Skeletal muscle tissue (tissue), 4 donors: ENCODE data around the gene MTHFD1L. TPM values are rescaled to one million over a fixed set of nuclear protein-coding genes. Genes with fewer than 3 reads are reported as not detected.

Experiments
- H3K27ac ChIP-seq: one replicate; pipeline ENCODE4 v1.7.0; 2013; ENCODE audit warnings: mild to moderate bottlenecking, low read depth, low read length, inconsistent platforms
- H3K27me3 ChIP-seq, 3 donors: one replicate each; pipeline ENCODE4 v1.7.0; 2013; ENCODE audit warnings: low read length in 3 of 3; ENCODE audit not compliant: control insufficient read depth in 3 of 3, insufficient read depth in 3 of 3
- H3K36me3 ChIP-seq, 3 donors: one replicate each; pipeline ENCODE4 v1.7.0; 2013; ENCODE audit warnings: low read length in 3 of 3; ENCODE audit not compliant: control insufficient read depth in 3 of 3, insufficient read depth in 3 of 3
- H3K4me1 ChIP-seq, 3 donors: one replicate each; pipeline ENCODE4 v1.7.0; 2013; ENCODE audit warnings: low read length in 3 of 3, mild to moderate bottlenecking in 3 of 3; ENCODE audit not compliant: control insufficient read depth in 3 of 3, insufficient read depth in 3 of 3
- H3K4me3 ChIP-seq, 3 donors: one replicate each; pipeline ENCODE4 v1.7.0; 2013; ENCODE audit warnings: low read length in 3 of 3
- H3K9ac ChIP-seq, 3 donors: one replicate each; pipeline ENCODE4 v1.7.0; 2013; ENCODE audit warnings: low read length in 3 of 3, mild to moderate bottlenecking in 3 of 3, moderate library complexity in 2 of 3, low read depth in 1 of 3
- H3K9me3 ChIP-seq, 3 donors: one replicate each; pipeline ENCODE4 v1.7.0; 2013; ENCODE audit warnings: low read length in 3 of 3; ENCODE audit not compliant: control insufficient read depth in 3 of 3
- total RNA-seq: library from RNA; depleted of rRNA; stranded (reverse); fragments of >200 nt; gene quantifications from one replicate; pipeline ENCODE4 v1.2.3, GENCODE V29; 2014
- donor health status: Osteomylitis.

MTHFD1L gene
- total RNA-seq, 1 donor from 2014 or later: 15.1 TPM

- no peaks in the 10 kb centered on the region for H3K27me3 ChIP-seq
- H3K9ac ChIP-seq: no peak overlapping the region
- H3K27ac ChIP-seq: no peak overlapping the region
- no peaks in the 10 kb centered on the region for H3K36me3 ChIP-seq
- no peaks in the 10 kb centered on the region for H3K9me3 ChIP-seq
- no peaks in the 10 kb centered on the region for H3K4me1 ChIP-seq
- no peak overlapping the region for H3K4me3 ChIP-seq
These were observed 228.2 kb downstream of the MTHFD1L start for GRCh38 chr6:151093706-151094105.

- Histone ChIP-seq H3K4me1 (no peaks in the 10 kb centered on the region), H3K27ac (no peak overlapping the region), H3K36me3 (no peaks in the 10 kb centered on the region), H3K27me3 (no peaks in the 10 kb centered on the region), H3K9me3 (no peaks in the 10 kb centered on the region), H3K4me3 (no peak overlapping the region), H3K9ac (no peak overlapping the region)
These were observed 230.2 kb downstream of the MTHFD1L start for GRCh38 chr6:151095538-151096254.

- no peaks in the 10 kb centered on the region for H3K4me1 ChIP-seq
- no peak overlapping the region for H3K9ac ChIP-seq
- H3K36me3 ChIP-seq: no peaks in the 10 kb centered on the region
- H3K9me3 ChIP-seq: no peaks in the 10 kb centered on the region
- no peak overlapping the region for H3K4me3 ChIP-seq
- no peak overlapping the region for H3K27ac ChIP-seq
- no peaks in the 10 kb centered on the region for H3K27me3 ChIP-seq
These were observed 230.7 kb downstream of the MTHFD1L start for GRCh38 chr6:151096255-151096612.

- Histone ChIP-seq H3K27me3 (no peaks in the 10 kb centered on the region), H3K4me3 (no peak overlapping the region), H3K4me1 (no peaks in the 10 kb centered on the region), H3K36me3 (no peaks in the 10 kb centered on the region), H3K9me3 (no peaks in the 10 kb centered on the region), H3K27ac (no peak overlapping the region), H3K9ac (no peak overlapping the region)
These were observed 231.4 kb downstream of the MTHFD1L start for GRCh38 chr6:151096691-151097606.

GRCh38 chr6:151098166-151098565 is 232.7 kb downstream of the MTHFD1L start:
- Histone ChIP-seq H3K9ac (no peak overlapping the region), H3K36me3 (no peaks in the 10 kb centered on the region)

GRCh38 chr6:151100326-151100725 is 234.8 kb downstream of the MTHFD1L start:
- no peaks in the 10 kb centered on the region for H3K9me3 ChIP-seq
- no peaks in the 10 kb centered on the region for H3K27me3 ChIP-seq
- no peak overlapping the region for H3K27ac ChIP-seq
- no peaks in the 10 kb centered on the region for H3K36me3 ChIP-seq
- H3K4me1 ChIP-seq: no peaks in the 10 kb centered on the region
- no peak overlapping the region for H3K4me3 ChIP-seq
- H3K9ac ChIP-seq: no peak overlapping the region

More at GRCh38 chr6:151098166-151098565, 232.7 kb downstream of the MTHFD1L start:
- Histone ChIP-seq H3K4me3 (no peak overlapping the region), H3K9me3 (no peaks in the 10 kb centered on the region), H3K4me1 (no peaks in the 10 kb centered on the region), H3K27ac (no peak overlapping the region), H3K27me3 (no peaks in the 10 kb centered on the region)

GRCh38 chr6:151101161-151101815 is 235.8 kb downstream of the MTHFD1L start:
- Histone ChIP-seq H3K9ac (no peak overlapping the region), H3K4me3 (no peak overlapping the region), H3K27ac (peak overlapping the region; percentile 22)

GRCh38 chr6:151101816-151102694 is 236.6 kb downstream of the MTHFD1L start:
- Histone ChIP-seq H3K36me3 (no peaks in the 10 kb centered on the region), H3K9me3 (no peaks in the 10 kb centered on the region), H3K27ac (peak overlapping the region; percentile 22), H3K4me1 (no peaks in the 10 kb centered on the region), H3K27me3 (no peaks in the 10 kb centered on the region), H3K4me3 (no peak overlapping the region), H3K9ac (no peak overlapping the region)

More at GRCh38 chr6:151101161-151101815, 235.8 kb downstream of the MTHFD1L start:
- H3K27me3 ChIP-seq: no peaks in the 10 kb centered on the region
- no peaks in the 10 kb centered on the region for H3K36me3 ChIP-seq
- H3K4me1 ChIP-seq: no peaks in the 10 kb centered on the region
- H3K9me3 ChIP-seq: no peaks in the 10 kb centered on the region

- Histone ChIP-seq H3K9ac (no peak overlapping the region), H3K27ac (no peak overlapping the region), H3K27me3 (no peaks in the 10 kb centered on the region), H3K9me3 (no peaks in the 10 kb centered on the region), H3K4me3 (no peak overlapping the region), H3K4me1 (no peaks in the 10 kb centered on the region), H3K36me3 (no peaks in the 10 kb centered on the region)
These were observed 237.8 kb downstream of the MTHFD1L start for GRCh38 chr6:151103266-151103665.
